Lung microvascular endothelial cell (primary cell): Measurements from ENCODE around the gene ZNF740. TPM values are rescaled to one million over a fixed set of nuclear protein-coding genes. Genes with fewer than 3 reads are reported as not detected.
"Not testable (repeated sequence)": the region's sequence is repeated elsewhere in the genome, so short reads cannot be mapped to it uniquely, and the experiment has no call there.

Experiments used
- DNase-seq, 2 donors: peaks; one replicate each; pipeline versions ENCODE4 v3.0.0 to v3.0.0-alpha.2; 2010; ENCODE audit warnings: low read depth in 2 of 2
- total RNA-seq: library from RNA; depleted of rRNA; stranded (reverse); fragments of >200 nt; gene quantifications from 2 replicates; pipeline ENCODE4 v1.2.1, GENCODE V29; 2014

The ZNF740 gene
- total RNA-seq, 1 donor from 2014 or later: 12.1 TPM

DNA sequence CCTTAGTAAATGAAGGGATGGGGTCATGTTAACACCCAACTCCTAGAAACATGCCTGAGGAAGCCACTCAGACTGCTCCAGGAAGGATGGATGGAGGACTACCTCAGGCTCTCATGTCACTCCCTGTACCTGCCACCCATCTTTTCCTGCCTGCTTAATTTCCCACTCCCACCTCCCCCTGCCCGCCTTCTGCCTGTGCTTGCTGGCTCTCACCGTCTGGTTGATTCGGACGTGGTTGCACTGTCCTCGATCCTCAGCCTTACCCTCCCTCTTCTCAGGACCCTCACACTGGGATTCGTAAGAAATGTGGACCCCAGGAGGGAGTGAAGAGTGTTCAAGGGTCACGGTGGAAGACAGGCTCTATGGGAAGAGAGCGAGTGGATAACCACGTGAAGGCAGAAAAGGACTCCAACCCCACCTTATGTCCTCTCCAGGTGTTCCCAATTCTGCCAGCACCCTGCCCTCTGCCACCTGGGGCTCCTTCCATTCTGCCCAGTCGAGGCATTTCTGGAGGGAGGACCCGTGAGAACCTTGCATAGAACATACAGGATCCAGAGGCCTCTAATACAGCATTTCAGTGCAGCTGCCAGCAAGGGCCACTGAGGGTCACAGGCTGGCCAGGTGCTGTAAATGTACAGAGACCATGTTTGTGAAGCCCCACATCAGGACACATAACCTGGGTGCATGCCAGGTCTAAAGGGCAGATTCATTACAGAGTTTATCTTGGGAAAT, 13.6 kb downstream of the ZNF740 start:
- DNase-seq: no peak

DNA sequence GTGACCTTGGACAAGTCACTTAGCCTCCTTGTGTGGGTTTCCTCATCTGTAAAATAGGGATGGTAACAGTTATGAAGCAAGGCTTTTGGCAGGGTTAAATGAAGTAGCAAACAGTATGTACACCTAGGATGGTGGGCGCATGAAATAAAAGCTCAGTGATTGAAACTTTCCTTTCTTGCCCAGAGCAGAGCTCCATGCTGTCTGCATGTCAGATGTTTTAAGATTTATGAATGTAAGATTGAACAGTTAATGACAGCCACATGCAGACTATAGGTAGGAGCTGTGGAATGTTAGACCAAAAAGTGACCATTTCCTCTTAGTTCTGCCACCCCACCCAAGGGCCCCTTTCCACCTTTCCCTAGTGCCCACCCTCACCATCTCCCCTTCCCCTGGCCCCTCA, 14.5 kb downstream of the ZNF740 start:
- DNase-seq: no peak

DNA sequence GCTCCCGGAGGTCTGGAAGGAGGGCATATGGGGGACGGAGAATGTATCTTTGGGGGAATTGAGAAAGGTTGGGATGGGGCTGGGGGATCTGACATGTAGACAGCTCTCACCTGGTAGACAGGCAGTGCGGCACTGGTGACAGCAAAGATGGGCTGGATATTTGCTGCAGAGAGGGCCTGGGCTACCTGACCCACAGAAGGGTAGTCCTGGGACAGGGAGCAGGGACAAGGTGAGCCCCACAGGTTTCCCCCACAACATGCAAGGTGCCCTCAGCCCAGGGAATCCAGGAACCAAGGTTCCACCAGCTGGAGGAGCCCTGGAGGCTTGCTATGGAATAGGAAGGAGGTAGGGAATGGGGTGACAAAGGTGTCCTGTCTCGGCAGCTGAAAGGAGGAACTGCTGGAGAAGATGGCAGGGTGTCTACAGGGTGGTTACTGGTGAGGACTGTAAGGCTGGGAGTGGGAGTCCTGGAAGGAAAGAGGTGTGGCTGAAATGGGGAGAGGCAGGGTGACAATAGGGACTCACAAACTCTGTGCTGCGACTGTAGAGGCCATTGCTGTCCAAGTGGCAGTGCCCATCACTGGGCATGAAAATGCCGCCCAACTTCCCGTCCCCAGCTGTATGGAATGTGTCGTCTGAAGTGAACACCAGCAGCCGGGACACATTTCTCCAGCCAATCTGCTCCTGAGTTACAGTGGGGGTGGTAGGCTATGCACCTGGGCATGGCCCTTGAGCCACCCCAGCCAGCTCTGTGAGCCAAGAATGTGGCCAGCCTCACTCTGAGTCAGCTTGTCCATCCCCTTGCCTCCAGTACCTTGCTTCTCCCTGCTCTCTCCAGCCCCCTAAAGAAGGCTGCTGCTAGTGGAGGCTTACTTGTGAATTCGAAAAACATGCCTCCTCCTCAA, 15.2 kb downstream of the ZNF740 start:
- DNase-seq: no peak

DNA sequence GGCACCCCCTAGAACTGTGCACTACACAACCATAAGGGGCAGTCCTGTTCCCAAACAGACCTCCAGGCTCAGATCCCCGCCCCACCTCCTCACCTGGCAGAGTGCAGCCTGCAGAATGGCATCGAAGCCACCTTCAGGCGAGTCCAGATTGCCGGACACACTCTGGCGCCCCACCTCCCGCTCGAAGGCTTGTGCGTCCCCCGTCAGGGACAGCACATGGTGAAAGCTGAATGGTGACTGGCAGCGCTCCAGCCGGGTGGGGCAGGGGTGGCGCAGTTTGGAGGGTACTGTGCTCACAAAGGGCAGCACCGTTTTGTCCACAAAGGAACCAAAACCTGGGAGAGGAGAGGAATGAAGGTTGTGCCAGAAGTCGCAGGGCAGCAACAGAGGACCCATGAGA, 16.0 kb downstream of the ZNF740 start:
- no peak for DNase-seq

DNA sequence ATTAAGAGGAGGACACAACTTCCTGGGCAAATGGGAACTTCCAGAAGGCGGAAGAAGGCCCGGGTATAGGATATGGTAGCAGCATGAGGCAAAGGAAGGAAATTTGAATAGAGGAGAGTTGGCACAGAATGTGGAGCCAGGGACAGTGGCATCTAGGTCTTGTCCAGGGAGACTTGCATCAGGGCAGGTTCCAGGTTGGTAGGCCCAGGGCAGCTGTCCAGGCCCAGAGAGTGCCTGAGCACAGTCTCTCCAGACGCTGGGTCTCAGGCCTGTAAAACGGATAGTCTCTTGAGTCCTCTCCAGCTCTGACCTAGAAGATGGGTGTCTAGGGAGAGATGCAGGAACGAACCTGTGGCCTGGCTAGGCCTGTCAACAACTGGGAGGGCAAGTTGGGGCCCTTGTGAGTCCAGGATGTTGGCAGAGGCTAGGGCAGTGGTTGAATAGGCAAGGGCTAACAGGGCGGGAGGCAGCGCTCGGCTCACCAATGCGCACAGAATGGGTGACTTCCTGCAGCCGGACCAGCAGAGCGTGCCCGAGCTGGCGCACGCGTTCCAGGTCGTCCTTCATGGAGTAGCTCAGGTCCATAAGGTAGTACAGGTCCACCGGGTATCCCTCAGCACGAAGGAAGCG, 16.6 kb downstream of the ZNF740 start:
- DNase-seq: no peak

DNA sequence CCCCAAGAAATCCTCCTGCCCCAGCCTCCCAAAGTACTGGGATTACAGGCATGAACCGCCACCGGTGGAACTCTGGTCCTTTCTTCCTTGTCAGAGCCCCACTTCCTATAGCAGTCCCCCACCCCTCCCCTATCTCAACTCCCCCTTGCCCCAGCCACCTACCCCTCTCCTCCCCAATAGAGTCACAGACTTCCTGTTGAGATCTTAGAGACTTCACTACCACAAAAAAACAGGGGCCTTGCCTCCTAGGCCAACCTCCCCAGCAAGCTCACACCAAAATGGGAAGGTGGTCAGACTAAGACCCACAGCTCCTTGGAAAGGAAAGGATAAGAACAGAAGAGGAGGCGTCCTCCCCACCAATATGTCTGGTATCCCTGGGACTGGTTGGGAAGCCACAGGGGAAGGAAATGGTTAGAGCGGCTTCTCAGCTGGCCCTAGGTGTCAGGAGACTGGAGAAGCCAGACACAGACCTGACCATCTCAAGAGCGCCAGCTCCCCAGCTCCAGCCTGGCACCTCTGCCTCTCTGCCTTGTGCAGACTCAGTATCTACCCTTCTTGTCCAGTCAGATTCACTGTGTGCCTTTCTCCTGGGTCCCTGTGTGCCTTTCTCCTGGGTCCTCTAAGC, 18.1 kb downstream of the ZNF740 start:
- DNase-seq: no peak

DNA sequence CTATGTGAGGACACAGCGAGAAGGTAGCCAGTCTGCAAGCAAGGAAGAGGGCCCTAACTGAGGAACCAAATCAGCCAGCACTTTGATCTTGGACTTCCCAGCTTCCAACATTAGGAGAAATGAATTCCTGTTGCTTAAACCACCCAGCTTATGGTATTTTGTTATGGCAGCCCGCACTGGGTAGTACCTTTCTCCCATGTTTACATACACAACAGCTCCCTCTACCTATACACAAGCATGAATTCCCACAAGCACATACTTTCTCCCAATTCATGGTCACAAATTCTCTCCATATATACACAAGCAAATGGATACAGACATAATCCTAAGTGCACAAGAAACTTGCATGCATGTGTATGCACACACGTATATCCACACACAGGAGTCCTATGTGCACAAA, 19.2 kb downstream of the ZNF740 start:
- DNase-seq: no peak

DNA sequence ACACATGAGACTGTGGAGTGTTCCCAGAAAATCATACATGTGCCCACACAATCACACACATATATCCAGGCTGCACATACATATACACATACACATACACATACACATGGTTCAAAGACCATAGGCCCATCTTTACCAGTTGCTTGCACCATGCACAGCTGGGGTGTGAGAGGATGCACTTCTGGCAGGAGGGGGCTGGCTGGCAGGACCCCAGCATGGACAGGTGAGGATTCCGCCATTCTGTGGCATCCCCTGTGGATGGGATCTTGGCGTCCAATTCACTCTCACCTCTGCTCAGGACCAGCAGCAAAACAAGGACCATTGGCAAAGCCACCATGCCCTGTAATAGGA, 19.6 kb downstream of the ZNF740 start:
- no peak for DNase-seq

DNA sequence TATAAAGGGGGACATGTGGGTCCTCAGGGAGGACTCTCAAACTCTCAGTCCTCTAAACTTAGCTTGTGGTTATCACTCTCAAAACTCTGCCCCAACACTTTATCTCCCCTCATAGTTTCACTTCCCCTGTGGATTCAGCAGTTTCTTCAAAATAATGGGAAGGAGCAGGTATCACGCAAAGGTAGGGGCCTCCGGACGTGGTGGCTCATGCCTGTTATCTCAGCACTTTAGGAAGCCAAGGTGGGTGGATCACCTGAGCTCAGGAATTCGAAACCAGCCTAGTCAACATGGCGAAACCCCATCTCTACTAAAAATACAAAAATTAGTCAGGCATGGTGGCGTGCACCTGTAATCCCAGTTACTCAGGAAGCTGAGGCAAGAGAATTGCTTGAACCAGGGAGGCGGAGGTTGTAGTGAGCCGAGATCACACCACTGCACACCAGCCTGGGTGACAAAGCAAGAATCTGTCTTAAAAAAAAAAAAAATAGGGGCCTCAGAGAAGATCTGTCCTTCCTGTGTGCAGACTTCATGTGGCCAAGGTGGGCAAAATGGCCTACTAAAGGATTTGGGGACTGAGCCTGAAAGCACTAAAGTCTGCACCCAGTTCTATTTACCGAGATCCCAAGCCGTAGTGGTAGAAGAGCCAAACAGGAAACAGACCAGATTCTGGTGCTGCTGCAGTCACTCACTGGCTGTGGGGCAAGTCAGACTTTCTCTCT, 20.1 kb downstream of the ZNF740 start:
- DNase-seq: no peak

DNA sequence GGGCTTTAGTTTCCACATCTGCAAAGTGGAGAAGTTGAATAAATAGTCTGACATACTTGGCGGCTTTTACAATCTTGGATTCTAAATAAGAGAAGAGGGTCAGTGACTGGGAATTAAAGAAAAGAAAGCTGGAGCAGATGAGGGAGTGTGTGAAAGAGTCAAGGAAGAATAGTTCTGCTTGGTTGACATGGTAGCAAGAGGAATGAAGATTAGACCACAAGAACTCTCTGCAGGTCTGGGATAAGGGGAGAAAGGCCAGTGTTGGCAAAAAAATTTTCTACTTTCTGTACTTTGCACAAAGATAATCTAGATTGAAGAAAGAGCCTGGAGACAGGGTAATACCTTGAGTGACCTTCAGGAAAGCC, 20.6 kb downstream of the ZNF740 start:
- no peak for DNase-seq

DNA sequence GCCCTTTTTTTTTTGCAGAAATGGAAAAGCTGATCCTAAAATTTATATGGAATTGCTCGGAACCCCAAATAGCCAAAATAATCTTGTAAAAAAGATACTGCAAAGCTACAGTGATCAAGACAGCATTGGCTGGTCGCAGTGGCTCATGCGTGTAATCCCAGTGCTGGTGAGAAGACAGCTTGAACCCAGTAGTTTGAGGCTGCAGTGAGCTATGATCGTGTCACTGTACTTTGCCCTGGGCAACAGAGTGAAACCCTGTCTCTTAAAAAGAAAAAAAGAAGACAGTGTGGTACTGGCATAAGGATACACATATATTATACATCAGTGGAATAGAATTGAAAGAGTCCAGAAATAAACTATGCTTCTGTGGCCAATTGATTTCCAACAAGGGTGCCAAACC, 21.1 kb downstream of the ZNF740 start:
- DNase-seq: no peak

DNA sequence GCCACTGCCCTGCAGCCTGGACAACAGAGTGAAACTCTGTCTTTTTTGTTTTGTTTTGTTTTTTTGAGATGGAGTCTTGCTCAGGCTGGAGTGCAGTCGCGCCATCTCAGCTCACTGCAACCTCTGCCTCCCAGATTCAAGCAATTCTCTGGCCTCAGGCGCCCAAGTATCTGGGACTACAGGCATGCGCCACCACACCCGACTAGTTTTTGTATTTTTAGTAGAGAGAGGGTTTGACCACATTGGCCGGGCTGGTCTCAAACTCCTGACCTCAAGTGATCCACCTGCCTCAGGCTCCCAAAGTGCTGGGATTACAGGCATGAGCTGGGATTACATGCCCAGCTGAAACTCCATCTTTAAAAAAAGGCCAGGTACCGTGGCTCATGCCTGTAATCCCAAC, 21.8 kb downstream of the ZNF740 start:
- not testable (repeated sequence) for DNase-seq

DNA sequence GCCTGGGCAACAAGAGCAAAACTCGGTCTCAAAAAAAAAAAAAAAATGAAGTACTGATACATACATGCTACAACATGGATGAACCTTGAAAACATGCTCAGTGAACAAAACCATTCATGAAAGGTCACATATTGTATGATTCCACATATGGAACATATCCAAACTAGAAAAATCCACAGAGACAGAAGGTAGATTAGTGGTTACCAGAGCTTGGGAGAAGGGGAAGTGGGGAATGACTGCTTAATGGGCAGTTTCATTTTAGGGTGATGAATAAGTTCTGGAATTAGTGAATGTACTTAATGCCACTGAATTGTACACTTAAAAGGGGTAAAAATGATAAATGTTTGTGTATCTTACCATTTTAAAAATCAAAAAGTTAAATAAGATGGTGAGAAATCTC, 23.8 kb downstream of the ZNF740 start:
- DNase-seq: no peak

DNA sequence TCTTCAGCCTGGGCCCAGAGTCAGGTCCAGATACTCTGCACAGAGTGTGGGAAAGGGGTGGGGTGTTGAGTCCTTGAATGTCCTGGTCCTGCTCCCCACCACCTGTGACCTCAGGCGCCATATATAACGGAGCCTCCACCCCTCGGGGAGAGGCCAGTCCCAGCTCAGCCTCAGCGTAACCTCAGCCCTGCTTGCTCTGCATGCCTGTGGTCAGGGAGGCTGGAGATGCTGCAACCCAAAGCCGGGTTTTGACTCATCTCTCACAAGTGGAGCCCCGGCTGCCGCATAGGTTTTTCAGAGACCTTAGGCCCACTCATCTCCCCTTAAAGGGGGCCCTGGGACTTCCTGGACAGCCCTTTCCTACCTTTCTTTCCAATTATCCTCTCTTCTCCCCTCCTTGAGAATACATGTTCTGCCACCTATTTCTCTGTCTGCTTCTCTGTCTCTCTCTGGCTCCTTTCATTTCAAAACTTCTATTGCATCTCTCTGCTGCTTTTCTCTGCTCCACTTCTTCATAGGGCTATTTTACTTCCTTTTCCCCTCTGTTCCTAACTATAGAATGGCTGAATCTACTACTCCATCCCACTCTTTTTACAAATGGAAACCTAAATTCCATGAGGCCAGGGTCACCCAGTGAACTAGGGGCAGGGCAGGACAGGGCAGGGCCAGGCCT, 25.4 kb downstream of the ZNF740 start:
- DNase-seq: no peak

DNA sequence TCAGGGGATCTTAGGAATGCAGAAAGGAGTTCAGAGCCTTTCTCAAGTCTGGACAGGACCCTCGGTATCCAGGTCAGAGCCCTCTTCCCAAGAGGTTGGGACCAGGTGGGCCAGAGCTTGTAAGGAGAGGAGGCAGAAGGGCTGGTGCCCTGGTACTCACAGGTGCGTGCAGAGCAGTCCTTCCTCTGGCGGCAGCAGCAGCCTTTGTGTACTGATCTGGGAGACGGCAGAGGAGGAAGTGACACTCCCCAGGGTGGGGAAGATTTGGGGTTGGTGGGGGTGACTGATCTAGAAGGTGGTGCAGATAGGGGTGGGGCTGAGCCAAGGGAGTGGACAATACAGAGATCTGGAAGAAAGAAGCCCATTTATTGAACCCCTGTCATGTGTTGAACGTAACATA, 26.5 kb downstream of the ZNF740 start, which contains the start of gene ITGB7:
Gene ITGB7 (minus strand): TSS at position 210 of the 400 bp plus-strand sequence. CDS start 6,808 bp downstream, outside the sequence.
- no peak for DNase-seq

DNA sequence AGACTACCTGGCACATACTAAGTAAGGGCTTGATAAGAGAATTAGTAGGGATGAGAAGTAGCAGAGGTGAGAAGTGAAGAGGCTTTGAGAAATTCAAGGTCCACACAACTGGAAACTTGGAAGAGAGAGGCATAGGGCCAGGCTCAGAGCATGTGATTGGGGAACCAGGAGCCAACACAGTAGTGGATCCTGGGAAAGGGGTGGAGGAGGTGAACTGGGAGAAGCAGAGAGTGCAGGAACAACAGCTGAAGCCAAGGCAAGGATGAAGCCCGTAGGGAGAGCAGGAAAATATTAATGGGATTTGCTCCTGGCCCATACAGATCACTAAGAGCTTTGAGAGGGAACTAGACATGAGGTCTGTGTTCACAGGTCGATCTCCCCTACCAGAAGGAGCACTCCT, 27.9 kb downstream of the ZNF740 start:
- no peak for DNase-seq

DNA sequence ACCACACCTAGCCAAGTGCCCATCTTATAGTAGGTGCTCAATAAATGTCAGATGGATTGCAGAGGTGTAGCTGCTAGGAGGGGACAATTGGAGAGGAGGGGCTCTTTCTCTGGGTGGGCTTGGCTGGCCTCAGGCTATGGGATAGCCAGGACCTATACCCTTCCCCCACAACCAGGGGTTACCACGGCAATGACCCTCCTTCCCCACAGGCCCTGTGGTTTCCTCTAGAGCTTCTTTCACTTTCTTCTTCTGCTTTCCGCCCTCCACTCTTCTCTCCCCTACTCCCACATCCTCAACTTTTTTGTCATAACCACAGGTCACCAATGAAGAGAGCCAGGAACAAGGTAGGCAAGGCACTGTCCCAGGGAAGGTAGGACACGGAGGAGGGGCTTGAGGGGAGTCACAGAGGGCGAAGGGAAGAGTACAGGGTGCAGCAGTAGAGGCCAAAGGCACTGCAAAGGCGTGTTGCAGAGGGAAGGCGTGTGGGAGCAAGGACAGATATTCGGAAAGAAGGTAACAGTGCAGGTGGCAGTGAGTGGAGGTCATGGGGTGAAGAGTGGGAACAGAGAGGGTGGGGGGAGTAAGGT, 28.4 kb downstream of the ZNF740 start:
- DNase-seq: no peak

DNA sequence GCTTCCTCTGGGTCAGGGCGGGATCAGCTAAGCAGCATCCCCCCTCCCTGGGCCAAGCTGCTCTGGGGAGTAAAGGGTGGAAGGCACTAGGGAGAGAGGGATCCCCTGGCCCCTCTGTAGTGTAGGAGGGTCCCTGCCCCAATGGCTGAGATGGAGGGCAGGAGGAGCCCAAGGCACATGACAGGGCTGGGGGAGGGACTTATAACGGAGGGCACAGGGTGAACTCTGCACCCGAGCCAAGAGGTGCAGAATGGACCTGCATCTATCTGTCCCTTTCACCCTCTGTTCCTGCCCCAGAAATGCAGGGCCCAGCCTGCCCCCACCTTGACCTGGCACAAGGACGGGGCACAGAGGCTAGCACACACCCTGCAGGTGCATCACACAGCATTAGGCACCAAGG, 30.3 kb downstream of the ZNF740 start:
- DNase-seq: no peak

DNA sequence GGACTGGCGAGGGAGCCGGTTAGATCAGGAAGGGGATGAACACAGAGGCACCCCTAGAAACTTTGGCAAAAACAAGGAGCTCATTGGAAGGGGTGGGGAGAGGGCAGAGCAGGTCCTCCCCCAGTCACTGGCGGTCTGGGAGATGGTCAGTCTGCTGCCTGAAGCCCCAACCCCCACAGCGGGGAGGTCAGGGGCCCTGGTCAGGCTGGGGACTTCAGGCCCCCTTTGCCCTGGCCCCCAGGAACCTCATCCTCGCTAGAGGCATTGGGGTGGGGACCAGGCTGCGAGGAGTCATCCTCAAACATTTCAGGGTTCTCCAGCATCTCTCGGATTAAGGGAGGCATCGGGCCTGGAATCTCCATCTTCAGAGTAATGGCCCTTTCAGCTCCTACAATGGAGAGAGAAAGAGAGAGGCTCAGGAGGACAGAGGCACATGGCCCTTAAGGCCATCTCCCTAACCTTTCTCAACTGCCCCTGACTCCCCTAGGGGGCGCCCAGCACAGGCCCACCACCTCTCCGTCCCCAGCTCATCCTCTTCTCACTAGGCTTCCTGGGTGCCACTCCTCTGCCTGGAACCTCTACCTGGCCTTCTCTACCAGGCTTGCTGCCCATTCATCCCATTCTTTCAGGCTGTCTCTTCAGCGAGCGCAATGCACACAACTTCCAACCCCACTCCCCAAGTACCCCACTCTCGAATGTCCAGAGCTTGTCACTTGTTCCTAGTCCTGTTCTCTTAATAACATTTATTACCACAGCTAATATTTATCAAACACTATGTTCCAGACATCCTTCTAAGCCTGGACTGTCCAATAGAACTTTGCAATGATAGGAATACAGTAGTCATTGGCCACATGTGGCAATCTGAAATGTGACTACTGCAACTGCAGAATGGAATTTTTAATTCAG, 31.2 kb downstream of the ZNF740 start:
- DNase-seq: no peak
